DLD1 (cell line): ENCODE measurements around the gene APEH.

Experiments used
- in situ Hi-C: cut with HindIII; loops from 2 replicates; pipeline ENCODE4 v1.10.0; 2017; ENCODE audit warnings: low sequenced_read_pairs

APEH gene

DNA sequence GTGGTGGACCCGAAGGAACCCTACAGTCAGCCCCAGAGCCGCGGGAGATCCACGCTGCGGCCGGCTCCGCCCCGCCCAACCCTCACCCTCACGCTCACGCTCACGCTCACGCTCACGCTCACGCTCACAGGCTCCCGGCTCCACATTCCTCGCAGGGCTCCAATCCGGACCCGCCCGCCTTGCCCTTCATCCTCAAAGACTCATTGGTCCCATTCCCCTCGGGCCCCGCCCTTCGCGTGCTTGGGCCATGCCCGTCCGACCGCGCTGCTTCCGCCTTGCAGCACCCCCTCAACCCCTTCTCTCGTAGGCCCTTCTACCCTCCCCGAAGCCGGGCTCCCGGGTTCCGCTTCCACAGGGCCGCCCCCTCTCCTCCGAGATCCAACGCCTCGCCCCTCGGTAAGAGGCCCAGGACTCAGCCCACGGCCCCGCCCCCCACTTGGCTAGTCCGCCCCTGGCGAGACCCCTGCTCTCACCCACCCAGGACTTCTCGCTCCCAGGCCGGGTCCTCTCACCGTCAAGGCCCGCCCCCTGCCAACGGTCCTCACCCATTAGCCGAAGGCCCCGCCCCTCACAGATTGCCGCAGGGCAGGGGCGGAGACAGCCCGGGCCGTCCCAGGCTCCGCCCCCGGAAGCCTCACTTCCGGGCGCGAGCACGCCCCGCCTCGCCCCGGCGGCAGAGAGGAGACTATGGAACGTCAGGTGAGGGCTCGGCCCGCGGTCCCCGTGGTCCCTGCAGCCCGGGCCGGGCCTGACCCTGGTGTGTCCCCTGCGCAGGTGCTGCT, at the start of gene APEH:
Gene APEH, plus strand, starts transcription at position 637 of the 782 bp plus-strand sequence. Its CDS starts 51 bp downstream, at position 688.
- in situ Hi-C loops, result no loop called here

DNA sequence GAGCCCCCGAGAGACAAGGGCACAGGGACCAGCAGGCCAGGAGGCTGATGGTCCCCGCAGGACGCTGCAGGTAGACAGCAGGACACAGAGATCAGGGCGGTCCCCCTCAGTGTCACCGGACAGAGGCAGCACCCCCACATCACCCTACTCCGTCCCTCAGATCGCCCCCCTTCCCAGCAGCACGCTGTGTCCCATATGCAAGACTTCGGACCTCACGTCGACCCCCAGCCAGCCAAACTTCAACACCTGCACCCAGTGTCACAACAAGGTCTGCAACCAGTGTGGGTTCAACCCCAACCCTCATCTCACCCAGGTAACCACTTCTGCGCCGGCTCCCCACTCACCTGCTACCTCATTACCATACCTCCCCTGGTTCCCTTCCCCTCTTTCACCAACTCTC, 49.1 kb upstream of the APEH start:
- in situ Hi-C loops, result no loop called here

DNA sequence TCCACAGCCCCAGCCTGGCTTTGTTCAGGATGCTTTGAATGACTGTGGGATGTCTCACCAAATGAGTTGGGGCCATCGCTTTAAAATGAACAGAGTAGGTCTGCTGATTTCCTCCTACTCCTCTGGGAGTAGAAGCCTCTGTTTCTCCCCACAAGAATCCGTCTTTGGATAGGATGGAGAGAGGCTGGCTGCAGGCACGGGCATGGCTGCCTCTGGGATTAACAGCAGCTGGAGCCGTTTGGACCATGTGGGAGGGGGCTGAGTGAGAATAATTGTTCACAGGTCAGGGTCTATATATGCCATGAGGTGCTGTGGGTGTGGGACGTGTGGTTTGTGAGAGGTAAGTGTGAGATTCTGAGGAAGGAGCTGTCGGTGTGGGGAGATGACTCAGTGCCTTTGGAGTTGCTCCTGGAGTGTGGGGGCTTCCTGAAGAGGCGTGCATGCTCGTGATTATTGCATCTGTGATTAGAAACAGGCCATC, 48.0 kb upstream of the APEH start:
- in situ Hi-C loops, result no loop called here

DNA sequence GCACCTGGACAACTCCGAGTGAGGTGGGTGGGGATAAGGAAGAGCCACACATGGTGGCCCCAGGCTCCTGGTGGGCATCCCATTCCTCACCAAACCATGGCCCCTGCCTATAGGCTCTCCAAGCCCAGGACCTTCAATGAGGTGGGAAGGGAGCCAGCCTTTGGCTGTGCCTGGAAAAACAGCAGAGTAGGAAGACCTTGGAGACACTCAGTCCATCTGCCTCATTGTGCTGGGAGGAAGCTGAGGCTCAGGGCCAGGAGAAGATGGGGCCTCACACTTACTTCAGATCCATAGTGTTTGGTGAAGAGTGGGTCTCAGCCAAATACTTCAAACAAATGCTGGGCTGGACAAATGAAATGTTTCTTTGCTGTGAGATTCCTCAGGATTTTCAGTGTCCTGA, 47.4 kb upstream of the APEH start:
- in situ Hi-C loops, result no loop called here

DNA sequence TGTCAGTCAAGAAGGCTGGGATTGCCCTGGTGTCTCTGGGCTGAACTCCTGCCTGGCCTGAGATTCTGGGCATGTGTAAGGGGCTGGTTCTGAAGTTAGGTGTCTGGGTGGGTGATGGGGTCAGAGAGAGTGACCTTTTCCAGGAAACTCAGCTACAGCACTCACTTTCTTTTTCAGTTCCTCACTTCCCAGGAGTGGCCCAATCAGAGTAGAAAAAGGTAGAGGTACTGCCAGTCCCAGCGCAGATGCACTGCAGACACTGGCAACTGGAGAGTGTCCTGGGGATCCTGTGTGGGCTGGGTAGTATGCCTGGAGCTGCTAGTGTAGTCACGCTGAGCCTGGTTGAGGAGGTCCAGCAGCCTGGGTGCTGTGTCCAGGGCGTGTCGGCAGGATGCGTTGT, 46.5 kb upstream of the APEH start:
- in situ Hi-C loops, result no loop called here

DNA sequence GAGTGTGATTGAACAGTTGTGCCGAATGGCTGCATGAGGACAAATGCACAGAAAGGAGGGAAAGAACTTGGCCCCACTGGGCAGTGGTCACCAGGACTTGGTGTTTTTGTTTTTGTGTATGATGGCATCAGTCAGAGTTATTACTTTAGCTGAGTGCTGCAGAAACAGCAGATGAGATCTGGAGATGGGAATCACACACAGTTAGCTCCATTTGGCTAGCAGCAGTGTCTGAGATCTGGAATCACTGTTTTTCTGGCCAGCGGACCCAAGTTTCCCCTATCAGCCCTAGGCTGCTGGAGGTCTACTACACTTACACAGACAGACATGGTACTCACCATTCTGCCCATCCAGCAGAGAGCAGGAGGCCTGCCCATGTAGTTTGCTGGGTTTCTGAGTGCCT, 45.9 kb upstream of the APEH start:
- in situ Hi-C loops, result no loop called here

DNA sequence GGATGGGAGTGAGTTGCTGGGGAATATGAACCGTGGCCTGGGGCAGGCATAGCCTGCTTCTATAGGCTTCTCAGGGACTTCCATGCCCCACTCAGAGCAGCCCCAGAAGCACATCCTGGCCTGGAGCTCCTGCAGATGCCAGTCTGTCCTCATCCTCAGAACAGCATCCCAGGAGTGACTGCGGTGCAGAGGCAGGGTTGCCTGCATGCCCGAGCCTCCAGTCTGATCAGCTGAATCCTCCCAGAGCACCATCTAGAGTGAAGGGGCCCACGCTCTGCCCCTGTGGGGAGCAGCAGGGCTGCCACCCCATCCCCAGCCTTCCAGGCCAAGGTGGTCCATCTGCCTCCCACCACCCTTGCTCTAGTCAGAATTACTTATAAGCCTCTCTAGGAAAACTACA, 44.7 kb upstream of the APEH start:
- in situ Hi-C loops, result no loop called here

DNA sequence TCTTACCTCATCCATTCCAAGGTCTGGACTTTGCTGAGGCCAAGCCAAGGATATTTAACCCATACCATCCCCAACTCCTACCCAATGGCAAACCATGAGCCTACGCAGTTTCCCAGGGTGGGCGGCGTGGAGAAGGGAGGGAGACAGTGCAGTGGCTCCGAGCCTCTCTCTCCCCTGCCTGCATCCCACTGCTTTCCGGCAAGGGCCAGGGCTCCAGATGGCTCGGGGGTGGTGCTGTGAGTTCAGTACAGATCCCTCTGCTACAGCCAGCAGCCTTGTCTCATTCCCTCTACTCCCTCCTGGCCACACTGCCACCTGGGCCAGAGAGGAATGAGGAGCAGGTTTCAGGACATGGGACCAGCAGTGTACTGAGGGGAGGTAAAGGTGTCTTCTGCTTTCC, 44.3 kb upstream of the APEH start:
- in situ Hi-C loops, result no loop called here

DNA sequence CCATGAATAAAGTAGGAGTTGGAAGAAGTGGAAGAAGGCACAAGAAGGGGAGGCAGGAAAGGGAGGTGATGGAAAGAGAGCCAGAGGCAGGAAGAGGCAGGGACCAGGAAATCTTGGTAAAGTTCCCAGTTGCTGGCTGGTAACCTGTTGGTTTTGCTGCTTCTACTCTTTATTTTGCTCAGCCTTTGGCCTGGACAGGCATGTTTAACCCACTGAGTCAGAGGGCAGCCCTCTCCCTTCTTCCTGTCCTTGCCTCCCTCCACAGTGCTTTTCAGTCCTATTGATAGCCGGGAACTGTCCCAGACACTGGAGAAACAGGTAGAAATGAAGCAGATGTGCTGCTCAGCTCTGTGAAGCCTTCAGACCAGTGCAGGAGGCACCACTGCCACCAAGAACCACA, 43.4 kb upstream of the APEH start:
- in situ Hi-C loops, result no loop called here

DNA sequence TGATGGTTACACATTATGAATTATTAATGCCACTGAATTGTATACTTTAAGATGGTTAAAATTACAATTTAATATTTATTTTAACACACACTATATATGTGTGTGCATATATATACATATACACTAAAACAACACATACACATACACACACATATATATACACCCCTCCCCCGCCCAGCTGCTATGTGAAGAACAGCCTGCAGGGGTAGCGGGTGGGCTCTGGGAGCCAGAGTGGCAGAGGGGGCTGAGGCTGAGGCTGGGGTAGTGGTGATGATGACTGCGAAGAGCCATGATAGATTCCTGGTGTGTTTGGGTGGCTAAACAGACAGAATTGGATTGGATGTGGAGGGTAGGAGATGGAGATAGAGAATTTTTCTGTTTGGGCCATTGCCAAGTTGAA, 39.4 kb upstream of the APEH start:
- in situ Hi-C loops, result no loop called here

DNA sequence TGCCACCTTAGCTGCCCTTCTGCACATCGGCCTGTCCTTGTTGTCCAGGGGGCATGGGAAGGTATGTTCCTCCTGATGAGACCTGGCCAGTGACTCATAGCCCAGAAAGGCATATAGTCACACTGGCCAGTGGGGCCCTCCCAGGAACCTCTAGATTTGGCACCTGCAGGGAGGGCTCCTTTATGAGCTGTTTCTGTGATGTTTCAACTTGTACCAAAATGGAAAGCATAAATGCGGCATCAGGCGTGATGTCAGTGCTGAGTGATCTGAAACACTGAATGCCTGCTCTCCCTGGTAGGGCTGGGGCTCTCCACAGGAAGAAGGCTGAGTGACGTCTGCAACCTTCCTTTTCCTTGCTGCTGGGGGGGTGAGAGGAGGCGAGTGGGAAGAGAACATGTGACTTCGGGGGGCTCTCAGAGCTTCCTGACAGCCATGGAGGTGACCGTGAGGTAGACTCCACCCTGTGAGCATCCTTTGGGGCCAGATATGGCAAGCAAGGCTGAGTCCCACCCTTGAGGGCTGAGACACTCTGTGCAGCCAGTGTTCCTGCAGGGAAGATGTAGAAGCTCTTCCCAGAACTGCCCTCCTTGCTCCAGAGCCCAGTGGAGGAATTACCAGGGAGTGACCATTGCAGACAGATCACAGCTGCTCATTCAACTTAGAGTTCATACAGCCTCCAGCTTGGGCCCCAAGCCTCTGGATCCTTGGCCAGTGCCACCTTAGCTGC, 37.1 kb upstream of the APEH start:
- in situ Hi-C loops, result no loop called here

DNA sequence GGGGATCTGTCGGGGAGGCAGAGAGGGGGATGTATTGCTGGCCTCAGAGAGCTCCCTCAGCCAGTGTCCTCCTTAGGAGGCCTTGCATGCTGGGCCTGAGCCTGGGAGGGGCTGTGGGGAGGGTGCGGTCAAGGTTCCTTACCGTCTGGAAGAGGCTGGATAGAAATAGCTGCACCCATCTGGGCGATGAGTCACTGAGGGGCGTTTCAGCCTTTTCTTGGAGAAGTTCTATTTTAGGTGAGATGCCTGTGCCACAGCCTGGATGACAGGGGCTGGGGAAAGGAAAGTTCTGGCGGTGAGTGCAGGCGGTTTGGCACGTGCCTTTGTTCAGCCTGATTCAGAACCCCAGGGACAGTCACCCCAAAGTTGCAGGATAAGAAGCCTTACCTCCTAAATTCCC, 35.7 kb upstream of the APEH start:
- in situ Hi-C loops, result no loop called here

DNA sequence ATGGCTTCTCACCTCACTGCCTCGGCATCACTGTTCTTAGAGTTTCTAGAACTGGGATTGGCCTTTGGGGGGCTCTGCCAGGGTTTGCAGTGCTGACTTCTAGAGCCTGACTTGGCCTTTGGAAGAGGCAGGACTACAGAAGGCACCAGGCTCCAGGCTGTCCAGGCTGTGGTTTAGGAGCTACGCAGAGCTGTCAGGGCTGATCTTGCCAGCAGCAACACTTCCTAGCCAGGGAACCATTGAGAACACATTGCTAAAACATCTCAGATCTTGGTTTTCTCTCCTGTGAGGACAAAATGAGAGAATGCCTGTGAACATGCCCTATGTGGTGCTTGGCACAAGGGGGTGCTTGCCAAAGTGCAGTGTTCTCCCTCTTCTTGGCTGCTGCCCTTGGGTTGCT, 34.6 kb upstream of the APEH start:
- in situ Hi-C loops, result no loop called here

DNA sequence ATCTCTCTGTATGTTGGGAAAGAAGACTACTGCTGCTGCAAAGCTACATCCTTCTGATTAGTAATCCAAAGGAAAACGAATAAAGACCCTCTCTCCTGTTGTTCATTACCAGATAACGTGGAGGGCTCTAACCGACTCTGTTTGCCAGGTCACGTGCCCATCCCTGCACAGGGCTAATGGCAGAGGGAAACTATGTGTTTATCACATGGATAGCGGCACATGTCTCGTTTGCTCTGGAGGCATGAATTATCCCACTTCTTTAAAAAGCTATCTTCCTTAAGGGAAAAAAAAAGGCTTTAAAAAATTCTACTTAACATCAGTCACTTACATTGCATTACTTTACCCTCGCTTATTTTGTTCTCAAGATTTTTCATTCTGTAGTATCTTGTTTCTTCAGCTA, 32.9 kb upstream of the APEH start:
- in situ Hi-C loops, result no loop called here

DNA sequence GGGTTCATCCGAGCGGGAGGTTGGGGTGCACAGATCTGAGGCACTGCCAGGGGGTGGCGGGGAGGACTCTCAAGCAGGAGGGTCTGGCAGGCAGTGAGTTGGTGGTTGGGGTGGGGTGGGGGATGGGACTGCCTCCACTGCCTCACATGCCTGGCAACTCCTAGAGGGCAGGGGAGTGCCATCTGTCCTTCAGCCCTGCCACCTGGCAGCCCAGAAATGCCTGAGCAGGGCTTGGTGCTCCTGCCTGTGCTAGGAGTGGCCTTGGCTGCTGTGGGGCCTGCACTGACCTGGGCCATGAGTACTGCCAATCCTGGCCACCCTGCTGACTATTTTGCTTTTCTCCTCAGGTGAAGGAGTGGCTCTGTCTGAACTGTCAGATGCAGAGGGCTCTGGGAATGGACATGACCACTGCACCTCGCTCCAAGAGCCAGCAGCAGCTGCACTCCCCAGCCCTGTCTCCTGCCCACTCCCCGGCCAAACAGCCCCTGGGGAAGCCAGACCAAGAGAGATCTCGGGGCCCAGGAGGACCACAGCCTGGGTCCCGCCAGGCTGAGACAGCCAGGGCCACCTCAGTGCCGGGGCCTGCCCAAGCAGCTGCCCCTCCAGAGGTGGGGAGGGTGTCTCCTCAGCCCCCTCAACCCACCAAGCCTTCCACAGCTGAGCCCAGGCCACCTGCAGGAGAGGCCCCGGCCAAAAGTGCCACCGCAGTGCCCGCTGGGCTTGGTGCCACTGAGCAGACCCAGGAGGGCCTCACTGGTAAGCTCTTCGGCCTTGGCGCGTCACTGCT, 32.0 kb upstream of the APEH start:
- in situ Hi-C loops, result no loop called here

DNA sequence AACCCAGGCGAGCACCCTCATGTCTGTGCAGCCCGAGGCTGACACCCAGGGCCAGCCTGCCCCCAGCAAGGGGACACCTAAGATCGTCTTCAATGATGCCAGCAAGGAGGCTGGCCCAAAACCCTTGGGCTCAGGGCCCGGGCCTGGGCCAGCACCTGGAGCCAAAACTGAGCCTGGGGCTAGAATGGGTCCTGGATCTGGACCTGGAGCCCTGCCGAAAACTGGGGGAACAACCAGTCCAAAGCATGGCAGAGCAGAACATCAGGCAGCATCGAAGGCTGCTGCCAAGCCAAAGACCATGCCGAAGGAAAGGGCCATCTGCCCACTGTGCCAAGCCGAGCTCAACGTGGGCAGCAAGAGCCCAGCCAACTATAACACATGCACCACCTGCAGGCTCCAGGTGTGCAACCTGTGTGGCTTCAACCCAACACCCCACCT, 31.4 kb upstream of the APEH start:
- in situ Hi-C loops, result no loop called here

DNA sequence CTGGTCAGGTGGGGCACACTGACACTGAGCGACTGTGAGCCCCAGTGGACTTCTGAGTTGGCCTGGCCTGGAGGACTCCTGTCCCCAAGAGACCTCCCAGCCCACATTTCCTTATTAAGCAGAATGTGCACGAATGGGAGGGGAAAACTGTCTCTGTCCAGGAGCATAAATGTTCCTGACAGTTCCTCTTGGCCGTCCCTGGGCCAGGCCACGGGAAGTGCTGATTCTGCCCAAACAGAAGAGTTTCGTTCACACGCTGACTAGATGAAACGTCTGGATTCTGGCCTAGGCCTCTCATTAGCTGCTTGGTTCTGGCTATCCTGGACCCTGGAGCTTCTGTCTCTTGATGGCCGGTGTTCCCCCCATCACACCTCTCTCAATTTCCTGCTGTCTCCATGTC, 29.5 kb upstream of the APEH start:
- in situ Hi-C loops, result no loop called here

DNA sequence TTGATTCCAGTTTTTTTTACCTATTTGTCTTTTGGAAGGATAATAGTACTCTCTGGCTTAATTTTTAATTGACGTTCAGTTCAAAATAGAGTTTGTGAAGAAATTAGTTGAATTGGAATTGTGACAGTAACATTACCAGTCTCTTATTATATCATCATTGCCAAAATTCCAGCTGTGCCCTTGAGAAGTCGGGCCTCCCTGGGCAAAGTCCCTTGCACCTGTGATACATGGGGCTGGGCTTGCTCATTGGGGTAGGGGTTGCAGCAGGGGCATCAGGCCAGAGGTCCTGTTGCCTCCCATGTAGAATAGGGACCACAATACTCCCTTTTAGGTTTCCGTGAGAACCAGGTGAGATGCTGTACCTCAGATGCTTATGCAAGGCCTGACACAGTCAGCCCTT, 27.9 kb upstream of the APEH start:
- in situ Hi-C loops, result no loop called here

DNA sequence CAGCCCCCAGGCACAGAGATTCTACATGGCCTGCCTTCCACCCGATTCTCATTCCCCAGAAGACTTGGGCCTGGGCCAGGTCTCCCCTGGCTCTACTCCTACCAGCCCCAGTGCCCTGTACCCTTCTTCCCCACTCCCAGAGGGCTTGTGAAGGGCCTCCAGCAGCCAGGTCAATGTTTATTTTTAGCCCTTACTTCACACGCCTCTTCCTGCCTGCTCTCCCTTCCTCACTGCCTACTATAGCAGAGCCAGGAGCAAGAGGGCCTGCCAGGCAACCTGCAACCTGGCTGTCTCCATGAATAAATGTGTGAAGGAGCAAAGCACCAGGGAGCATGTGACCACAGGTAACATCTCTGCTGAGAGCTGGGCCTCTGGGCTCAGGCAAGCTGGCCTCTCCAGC, 26.4 kb upstream of the APEH start:
- in situ Hi-C loops, result no loop called here

DNA sequence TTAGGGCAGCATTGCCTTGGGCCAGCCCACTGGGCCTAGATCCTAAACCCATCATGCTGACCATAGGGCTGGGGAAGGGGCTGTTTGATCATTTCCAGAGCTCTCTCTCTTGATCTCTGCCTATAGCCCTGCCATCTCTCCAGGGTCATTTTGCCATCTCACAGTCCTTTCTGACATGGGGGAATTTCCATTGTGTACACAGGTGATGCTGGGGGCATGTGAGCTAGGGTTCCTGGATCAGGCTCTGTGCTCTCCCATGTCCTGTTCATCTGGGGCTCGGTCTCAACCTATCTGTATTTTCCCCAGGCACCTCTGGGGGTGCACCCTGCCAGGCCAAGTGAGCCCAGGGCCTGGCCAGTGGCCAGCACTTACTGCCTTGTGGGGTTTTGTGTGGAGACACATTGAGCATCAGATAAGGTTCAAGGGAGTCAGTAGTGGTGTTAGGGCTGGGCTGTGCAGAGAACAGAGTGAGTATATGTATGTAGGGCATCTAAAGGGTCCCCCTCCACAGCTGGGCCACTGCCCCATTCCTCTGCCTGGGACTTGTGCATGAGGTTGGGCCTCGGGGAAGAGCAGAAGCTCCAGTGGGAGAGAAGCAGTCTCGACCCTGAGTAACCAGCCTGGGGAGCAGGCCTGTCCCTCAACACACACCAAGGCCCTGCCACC, 25.7 kb upstream of the APEH start:
- in situ Hi-C loops, result no loop called here

DNA sequence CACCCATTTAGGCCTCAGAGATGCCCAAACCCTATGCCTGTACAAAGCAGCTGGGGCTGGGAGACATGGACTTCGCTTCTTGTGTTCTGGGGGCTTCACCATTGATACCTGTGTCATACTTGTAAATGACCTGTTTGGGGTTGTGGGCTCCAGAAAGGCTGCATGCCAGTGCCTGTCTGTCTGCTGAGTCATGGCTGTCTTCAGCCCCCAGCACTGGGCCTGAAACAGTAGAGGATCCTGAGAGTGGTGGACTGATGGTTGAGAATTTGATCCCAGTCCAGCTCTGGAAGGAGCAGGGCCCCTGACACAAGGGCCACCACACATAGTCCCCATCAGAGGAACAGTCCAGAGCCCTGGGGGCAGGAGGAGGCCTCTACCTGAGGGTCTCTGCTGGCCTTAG, 24.6 kb upstream of the APEH start:
- in situ Hi-C loops, result no loop called here
